GM12891 (cell line): ENCODE data around the gene UTP3.
A peak's percentile ranks its signal among the peaks of the same experiment; 100 is the strongest.
"Not testable (repeated sequence)": the region's sequence is repeated elsewhere in the genome, so short reads cannot be mapped to it uniquely, and the experiment has no call there.

Experiments used
- DNase-seq: peaks from one replicate; pipeline ENCODE4 v3.0.0; 2011; ENCODE audit warnings: low spot score; ENCODE audit not compliant: insufficient read length
- FAIRE-seq: peaks from 2 replicates; lab custom pipeline; 2011; peaks lifted over from hg19 to GRCh38; lab: Jason Lieb, UNC
- PAX5 ChIP-seq: IDR thresholded peaks from 2 replicates; pipeline ENCODE4 v1.6.1; 2011; ENCODE audit warnings: low read length, moderate library complexity, mild to moderate bottlenecking; ENCODE audit not compliant: insufficient read depth, severe bottlenecking
- POLR2A ChIP-seq: IDR thresholded peaks from 2 replicates; pipeline ENCODE4 v1.6.1; 2011; ENCODE audit warnings: low read depth, low read length, control low read depth
- POLR2AphosphoS5 ChIP-seq: IDR thresholded peaks from 2 replicates; pipeline ENCODE4 v1.6.1; 2011; ENCODE audit warnings: low read depth, low read length, control low read depth
- POU2F2 ChIP-seq: IDR thresholded peaks from 2 replicates; pipeline ENCODE4 v1.6.1; 2011; ENCODE audit warnings: low read depth, mild to moderate bottlenecking, control low read depth, low read length, moderate library complexity
- SPI1 ChIP-seq: IDR thresholded peaks from 2 replicates; pipeline ENCODE4 v1.6.1; 2011; ENCODE audit warnings: low read depth, low read length, control low read depth
- TAF1 ChIP-seq: IDR thresholded peaks from 2 replicates; pipeline ENCODE4 v1.6.1; 2011; ENCODE audit warnings: low read depth, low read length, control low read depth

The UTP3 gene

GRCh38 chr4:70687392-70687791, 940 bp upstream of the UTP3 start:
- no peak for TF ChIP-seq POLR2A
- no peak for TF ChIP-seq TAF1
- no peak for FAIRE-seq
- no peak for DNase-seq

- DNase-seq (no peak), FAIRE-seq (no peak)
- TF ChIP-seq POU2F2 (no peak), PAX5 (no peak), POLR2A (no peak), TAF1 (no peak), SPI1 (no peak), POLR2AphosphoS5 (no peak)
Observed at GRCh38 chr4:70688795-70689231, 481 bp downstream of the UTP3 start.

GRCh38 chr4:70691661-70692060, 3.3 kb downstream of the UTP3 start:
- no peak for DNase-seq
- TF ChIP-seq POLR2A, result no peak
- TF ChIP-seq TAF1, result no peak
- no peak for TF ChIP-seq POLR2AphosphoS5
- TF ChIP-seq SPI1, result no peak
- TF ChIP-seq PAX5, result no peak
- no peak for TF ChIP-seq POU2F2
- no peak for FAIRE-seq

- not testable (repeated sequence) for FAIRE-seq, DNase-seq
Observed at GRCh38 chr4:70694633-70695032, 6.3 kb downstream of the UTP3 start.

GRCh38 chr4:70698435-70698834, 10.1 kb downstream of the UTP3 start:
- DNase-seq, FAIRE-seq: not testable (repeated sequence)

GRCh38 chr4:70700712-70701111, 12.4 kb downstream of the UTP3 start:
- no peak for DNase-seq
- no peak for FAIRE-seq
- TF ChIP-seq SPI1, result no peak
- TF ChIP-seq POLR2A, result no peak
- no peak for TF ChIP-seq POLR2AphosphoS5
- TF ChIP-seq POU2F2, result no peak
- TF ChIP-seq TAF1, result no peak
- TF ChIP-seq PAX5, result no peak

GRCh38 chr4:70701271-70701670, 12.9 kb downstream of the UTP3 start:
- TF ChIP-seq TAF1 (no peak), SPI1 (no peak), POU2F2 (no peak), PAX5 (no peak), POLR2AphosphoS5 (no peak), POLR2A (no peak)
- DNase-seq (no peak), FAIRE-seq (no peak)

GRCh38 chr4:70702592-70702991, 14.3 kb downstream of the UTP3 start:
- DNase-seq, FAIRE-seq: not testable (repeated sequence)

- no peak for DNase-seq
- FAIRE-seq, result no peak
- TF ChIP-seq SPI1, result no peak
- no peak for TF ChIP-seq POLR2AphosphoS5
Observed at GRCh38 chr4:70703619-70704214, 15.4 kb downstream of the UTP3 start.

GRCh38 chr4:70704215-70704930, 16.0 kb downstream of the UTP3 start:
- FAIRE-seq (peak; percentile 87), DNase-seq (peak; percentile 54)
- TF ChIP-seq POLR2AphosphoS5, result no peak
- no peak; the same call in 1 of the 2 replicates for TF ChIP-seq POLR2A
- TF ChIP-seq SPI1, result no peak
- no peak for TF ChIP-seq POU2F2
- no peak for TF ChIP-seq TAF1
- no peak for TF ChIP-seq PAX5

- FAIRE-seq (no peak), DNase-seq (no peak)
- TF ChIP-seq TAF1 (no peak), POU2F2 (no peak), SPI1 (no peak), POLR2AphosphoS5 (no peak), PAX5 (no peak), POLR2A (no peak)
Observed at GRCh38 chr4:70704931-70705182, 16.5 kb downstream of the UTP3 start.
